ENCODE results near the gene MORC3.
A peak's percentile ranks its signal among the peaks of the same experiment; 100 is the strongest.
"Not testable (repeated sequence)": the region's sequence is repeated elsewhere in the genome, so short reads cannot be mapped to it uniquely, and the experiment has no call there.

Gene MORC3

GRCh38 chr21:36310016-36310415 lies 10.0 kb upstream of the MORC3 start:
- ChIA-PET CTCF (no interaction called here), POLR2A (interaction anchor here (1.8 kb wide), 1 partner anchor 10 kb away, joined by 6 read pairs; the partner anchor contains the start of gene MORC3)
- TF ChIP-seq FOXM1 (IDR thresholded peaks at IDR 0.05; ENCODE audit: borderline replicate concordance) (no peak), FOXA1 (IDR thresholded peaks at IDR 0.05) (no peak), ELF4 (IDR thresholded peaks at IDR 0.05) (no peak), SUZ12 (IDR thresholded peaks at IDR 0.05) (no peak), ZNF384 (IDR thresholded peaks at IDR 0.05) (no peak), TARDBP (IDR thresholded peaks at IDR 0.05) (no peak), SP1 (IDR thresholded peaks at IDR 0.05) (no peak), NFRKB (IDR thresholded peaks at IDR 0.05) (no peak), CTBP1 (IDR thresholded peaks at IDR 0.05; ENCODE audit: borderline replicate concordance) (no peak), HDGF (IDR thresholded peaks at IDR 0.05; ENCODE audit: borderline replicate concordance) (no peak), PKNOX1 (IDR thresholded peaks at IDR 0.05) (no peak), LEF1 (IDR thresholded peaks at IDR 0.05; ENCODE audit: borderline replicate concordance) (no peak), BHLHE40 (IDR thresholded peaks at IDR 0.05; ENCODE audit: borderline replicate concordance) (no peak), FOXK2 (IDR thresholded peaks at IDR 0.05) (no peak), ARNT (IDR thresholded peaks at IDR 0.05) (no peak), L3MBTL2 (conservative IDR thresholded peaks at IDR 0.05) (no peak)

GRCh38 chr21:36313446-36313845 lies 6.6 kb upstream of the MORC3 start:
- CTCF ChIA-PET, result not testable (repeated sequence)

More at GRCh38 chr21:36310016-36310415, 10.0 kb upstream of the MORC3 start:
- no peak for DNase-seq (ENCODE audit: extremely low spot score)

GRCh38 chr21:36316045-36316444 lies 4.0 kb upstream of the MORC3 start:
- POLR2A ChIA-PET; DNase-seq (ENCODE audit: extremely low spot score); CTCF ChIA-PET: not testable (repeated sequence)

More at GRCh38 chr21:36313446-36313845, 6.6 kb upstream of the MORC3 start:
- POLR2A ChIA-PET; DNase-seq (ENCODE audit: extremely low spot score): not testable (repeated sequence)

- TF ChIP-seq L3MBTL2 (conservative IDR thresholded peaks at IDR 0.05) (no peak), LEF1 (IDR thresholded peaks at IDR 0.05; ENCODE audit: borderline replicate concordance) (no peak), ZNF384 (IDR thresholded peaks at IDR 0.05) (no peak), CTBP1 (IDR thresholded peaks at IDR 0.05; ENCODE audit: borderline replicate concordance) (no peak), HDGF (IDR thresholded peaks at IDR 0.05; ENCODE audit: borderline replicate concordance) (no peak), TARDBP (IDR thresholded peaks at IDR 0.05) (no peak)
- DNase-seq (ENCODE audit: extremely low spot score), result no peak
- CTCF ChIA-PET, result no interaction called here
- POLR2A ChIA-PET, result no interaction called here
Measured at GRCh38 chr21:36316872-36317484, 3.0 kb upstream of the MORC3 start.

GRCh38 chr21:36319406-36319766 lies 611 bp upstream of the MORC3 start:
- DNase-seq (ENCODE audit: extremely low spot score), result not testable (repeated sequence)
- CTCF ChIA-PET, result interaction anchor here (0.6 to 0.7 kb wide), 3 partner anchors 9 to 153 kb away, joined by 3 to 4 read pairs (median 3); no protein-coding TSS in a partner anchor
- POLR2A ChIA-PET, result interaction anchor here (0.7 to 1.7 kb wide), 31 partner anchors 9 to 248 kb away, joined by 3 to 13 read pairs (median 4); no protein-coding TSS in a partner anchor

GRCh38 chr21:36320421-36321324 lies 676 bp downstream of the MORC3 start:
- DNase-seq (ENCODE audit: extremely low spot score), result peak; percentile 66
- CTCF ChIA-PET, result interaction anchor here (1.3 kb wide), 1 partner anchor 10 kb away, joined by 3 read pairs; no protein-coding TSS in a partner anchor
- TF ChIP-seq ARNT (IDR thresholded peaks at IDR 0.05) (peak; percentile 42; the same call in 1 of the 2 replicates), SP1 (IDR thresholded peaks at IDR 0.05) (no peak), ELF4 (IDR thresholded peaks at IDR 0.05) (peak; percentile 18; the same call in 1 of the 2 replicates), PKNOX1 (IDR thresholded peaks at IDR 0.05) (0 out of 2 replicates have a peak, but pooled peaks have one; percentile 33), FOXA1 (IDR thresholded peaks at IDR 0.05) (no peak), CTBP1 (IDR thresholded peaks at IDR 0.05; ENCODE audit: borderline replicate concordance) (no peak), L3MBTL2 (conservative IDR thresholded peaks at IDR 0.05) (peak; percentile 44)
- POLR2A ChIA-PET, result interaction anchor here (0.7 to 1.7 kb wide), 27 partner anchors 8 to 247 kb away, joined by 3 to 13 read pairs (median 4); no protein-coding TSS in a partner anchor

GRCh38 chr21:36321325-36322082 lies 1.5 kb downstream of the MORC3 start:
- POLR2A ChIA-PET, result interaction anchor here (0.7 to 1.7 kb wide), 5 partner anchors 16 to 166 kb away, joined by 3 to 8 read pairs (median 3); no protein-coding TSS in a partner anchor
- CTCF ChIA-PET, result interaction anchor here (0.6 to 1.3 kb wide), 2 partner anchors 9 to 199 kb away, joined by 3 read pairs; no protein-coding TSS in a partner anchor
- TF ChIP-seq SP1 (IDR thresholded peaks at IDR 0.05) (no peak), ZNF384 (IDR thresholded peaks at IDR 0.05) (peak; percentile 50; the same call in 1 of the 2 replicates), L3MBTL2 (conservative IDR thresholded peaks at IDR 0.05) (0 out of 2 replicates have a peak, but pooled peaks have one; percentile 12), NFRKB (IDR thresholded peaks at IDR 0.05) (no peak), ELF4 (IDR thresholded peaks at IDR 0.05) (no peak), FOXM1 (IDR thresholded peaks at IDR 0.05; ENCODE audit: borderline replicate concordance) (no peak)
- DNase-seq (ENCODE audit: extremely low spot score), result no peak
